HG02623 (cell line): Measurements from ENCODE around the gene DMPK.
A peak's percentile ranks its signal among the peaks of the same experiment; 100 is the strongest.

ENCODE experiments used
- ATAC-seq: cut with Tn5 transposase; IDR thresholded peaks from one replicate; pipeline ENCODE4 v1.9.1; 2021; ENCODE audit warnings: moderate library complexity; ENCODE audit not compliant: unreplicated experiment

Gene DMPK

GRCh38 chr19:45782162-45782691 is at the start of gene DMPK:
Gene DMPK, minus strand, starts transcription at chr19:45782490. Its CDS starts 138 bp downstream, at chr19:45782352.
- no peak for ATAC-seq

- ATAC-seq: no peak
Measured at GRCh38 chr19:45828945-45829344, 46.7 kb upstream of the DMPK start.

- no peak for ATAC-seq
Measured at GRCh38 chr19:45828523-45828922, 46.2 kb upstream of the DMPK start.

GRCh38 chr19:45827459-45828093 is 45.3 kb upstream of the DMPK start:
- ATAC-seq: no peak

GRCh38 chr19:45826934-45827333 is 44.6 kb upstream of the DMPK start:
- no peak for ATAC-seq

GRCh38 chr19:45825917-45826893 is 43.9 kb upstream of the DMPK start:
- ATAC-seq: no peak

GRCh38 chr19:45825263-45825605 is 42.9 kb upstream of the DMPK start:
- no peak for ATAC-seq

GRCh38 chr19:45824531-45825262 is 42.4 kb upstream of the DMPK start:
- no peak for ATAC-seq

- no peak for ATAC-seq
Measured at GRCh38 chr19:45824041-45824471, 41.8 kb upstream of the DMPK start.

- ATAC-seq: no peak
Measured at GRCh38 chr19:45823182-45823581, 40.9 kb upstream of the DMPK start.

GRCh38 chr19:45822716-45823115 is 40.4 kb upstream of the DMPK start:
- ATAC-seq: no peak

- no peak for ATAC-seq
Measured at GRCh38 chr19:45821570-45821969, 39.3 kb upstream of the DMPK start.

- no peak for ATAC-seq
Measured at GRCh38 chr19:45821103-45821521, 38.8 kb upstream of the DMPK start.

- no peak for ATAC-seq
Measured at GRCh38 chr19:45820413-45821102, 38.3 kb upstream of the DMPK start.

GRCh38 chr19:45819769-45820168 is 37.5 kb upstream of the DMPK start:
- no peak for ATAC-seq

GRCh38 chr19:45817725-45818301 is 35.5 kb upstream of the DMPK start:
- no peak for ATAC-seq

- peak; percentile 75 for ATAC-seq
Measured at GRCh38 chr19:45817010-45817724, 34.9 kb upstream of the DMPK start.

GRCh38 chr19:45816236-45817009 is 34.1 kb upstream of the DMPK start:
- no peak for ATAC-seq
